DMS 273 treated with DMSO at 0.1 percent for 48 hours (cell line): ENCODE measurements around the gene PLA2R1.
"Not testable (repeated sequence)": the region's sequence is repeated elsewhere in the genome, so short reads cannot be mapped to it uniquely, and the experiment has no call there.

Experiments used
- DNase-seq: peaks from one replicate; lab custom pipeline; 2025; lab: John Stamatoyannopoulos, UW

PLA2R1 gene

DNA sequence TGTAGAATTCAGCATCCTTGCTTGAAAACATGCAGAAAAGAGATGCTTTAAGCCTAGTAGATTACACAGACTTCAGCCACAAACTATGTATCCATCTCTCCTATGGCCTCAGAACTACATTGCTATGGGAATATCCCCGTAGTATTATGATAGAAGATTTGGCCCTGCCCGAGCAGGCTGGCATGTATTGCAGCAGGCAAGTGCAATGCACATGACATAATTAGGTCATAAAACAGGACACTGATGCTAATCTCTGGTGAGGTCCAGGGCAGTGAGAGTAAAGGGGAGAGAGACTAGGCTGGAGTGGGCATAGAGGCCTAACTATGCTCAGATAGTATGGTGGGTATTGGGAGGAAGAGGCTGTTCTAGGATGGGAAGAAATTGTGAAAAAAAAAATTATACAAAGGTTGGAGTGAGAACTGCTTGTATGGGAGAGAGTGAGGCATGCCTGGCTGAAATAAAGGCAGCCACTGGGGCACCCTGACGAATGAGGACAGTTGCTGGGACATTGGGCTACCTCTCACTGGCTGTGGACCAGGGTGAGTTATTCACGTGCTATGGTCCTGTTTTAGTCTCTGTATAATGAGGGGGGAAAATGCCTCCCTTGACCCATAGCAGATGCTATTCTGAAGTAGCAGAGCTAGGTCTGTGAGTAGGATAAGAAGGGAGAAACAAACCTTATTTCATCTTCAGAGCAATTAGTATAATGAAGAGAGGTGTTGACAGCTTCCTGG, 1.6 kb upstream of the PLA2R1 start:
- no peak for DNase-seq

DNA sequence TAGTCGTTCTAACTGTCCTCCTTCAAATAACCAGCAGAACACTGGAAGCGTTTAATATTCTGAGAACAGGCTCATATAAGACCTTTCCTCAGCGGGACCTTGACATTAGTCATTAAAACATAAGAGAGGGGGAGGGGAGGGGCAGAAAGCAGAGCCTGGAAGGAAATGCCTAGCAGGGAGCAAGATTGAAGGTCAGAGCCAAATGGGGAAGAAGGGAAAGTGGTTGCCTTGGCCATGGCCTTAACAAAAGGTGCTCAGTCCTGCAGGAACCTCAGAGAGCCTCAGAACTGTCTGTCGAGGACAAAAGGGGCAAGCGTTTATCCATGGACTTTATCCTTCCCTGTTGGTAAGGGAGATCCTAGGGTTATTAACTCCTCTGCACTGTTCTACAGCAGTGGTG, 856 bp upstream of the PLA2R1 start:
- DNase-seq: no peak

DNA sequence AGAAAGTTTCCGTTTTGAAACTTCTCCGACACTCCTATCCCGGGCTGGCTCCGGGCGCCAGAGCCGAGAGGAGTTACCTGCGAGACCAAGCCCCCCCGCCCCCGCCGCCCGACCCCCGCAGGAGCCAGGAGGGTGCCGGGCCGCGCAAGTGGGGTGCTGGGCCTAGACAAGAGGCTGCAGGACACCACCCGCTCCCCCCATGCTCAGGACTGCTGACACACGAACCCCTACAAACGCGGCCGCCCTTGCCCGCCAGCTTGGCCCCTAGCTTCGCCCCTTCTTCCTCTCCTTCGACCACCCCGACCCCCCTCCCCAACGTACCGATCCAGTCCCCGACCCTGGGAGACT, 497 bp downstream of the PLA2R1 start:
- no peak for DNase-seq

DNA sequence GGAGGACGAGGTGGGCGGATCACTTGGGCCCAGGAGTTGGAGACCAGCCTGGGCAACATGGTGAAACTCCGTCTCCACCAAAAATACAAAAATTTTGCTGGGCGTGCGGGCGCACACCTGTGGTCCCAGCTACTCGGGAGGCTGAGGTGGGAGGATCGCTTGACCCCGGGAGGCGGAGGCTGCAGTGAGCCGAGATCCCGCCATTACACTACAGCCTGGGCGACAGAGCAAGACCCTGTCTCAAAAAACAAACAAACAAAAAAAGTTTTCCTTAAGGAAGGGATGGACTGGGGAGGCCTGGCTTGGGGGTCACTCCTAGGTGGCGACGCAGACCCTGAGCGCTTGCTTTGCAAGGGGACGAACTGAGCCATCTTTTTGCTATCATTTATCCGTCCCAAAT, 882 bp downstream of the PLA2R1 start:
- DNase-seq: no peak

DNA sequence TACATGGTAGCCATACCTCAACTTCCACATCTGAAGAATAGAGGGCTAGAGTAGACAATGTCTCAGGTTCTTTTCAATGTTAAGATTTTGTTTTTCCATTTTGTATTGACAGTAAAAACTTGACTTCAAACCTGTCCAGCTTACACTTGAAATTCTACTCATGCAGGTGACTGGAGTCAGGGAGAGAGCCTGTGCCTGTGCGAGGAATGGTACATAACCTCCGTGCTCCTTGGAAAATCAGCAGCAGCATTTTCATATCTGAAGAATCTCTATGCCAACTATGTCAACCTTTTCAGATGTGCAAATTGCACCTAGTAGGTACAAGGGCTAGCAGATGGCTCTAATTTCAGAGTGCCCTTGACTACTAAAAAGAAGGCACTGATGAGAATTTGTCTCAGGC, 2.1 kb downstream of the PLA2R1 start:
- no peak for DNase-seq

DNA sequence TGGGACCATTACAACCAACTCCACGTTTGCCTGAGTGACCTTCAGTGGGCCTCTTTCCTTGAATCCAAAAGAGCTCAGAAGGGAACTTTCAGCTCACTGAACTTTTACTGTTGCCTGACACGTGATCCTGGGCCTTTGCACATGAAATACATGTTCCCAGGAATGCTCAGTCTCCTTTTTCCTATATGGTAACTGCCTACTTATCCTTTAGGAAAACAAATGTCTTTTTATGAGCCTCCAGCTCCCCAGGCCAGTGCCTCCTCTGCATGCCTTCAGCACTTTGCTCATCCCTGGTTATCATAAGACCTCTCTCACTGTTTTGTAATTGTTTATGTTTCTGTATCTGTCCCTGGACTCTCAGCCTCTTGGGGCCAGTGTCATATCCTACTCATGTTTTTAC, 5.1 kb downstream of the PLA2R1 start:
- DNase-seq: no peak

DNA sequence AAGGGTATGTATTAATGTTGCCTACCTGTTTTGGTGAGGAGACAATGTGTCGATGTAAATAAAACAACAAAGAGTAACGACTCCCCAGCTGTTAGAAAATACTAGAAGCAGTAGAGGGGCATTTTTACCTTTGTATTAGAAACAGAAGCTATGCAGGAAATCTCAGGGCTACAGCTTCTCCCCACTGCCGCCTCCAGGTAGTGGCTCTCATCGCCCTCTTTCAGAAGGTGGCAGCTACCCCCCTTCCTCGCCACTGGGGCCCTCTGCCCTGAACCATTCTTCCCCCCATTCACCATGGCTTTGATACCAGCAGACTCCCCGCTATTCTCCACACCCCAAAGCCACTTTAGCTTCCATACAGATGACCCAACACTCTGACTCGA, 6.7 kb downstream of the PLA2R1 start:
- DNase-seq: no peak

DNA sequence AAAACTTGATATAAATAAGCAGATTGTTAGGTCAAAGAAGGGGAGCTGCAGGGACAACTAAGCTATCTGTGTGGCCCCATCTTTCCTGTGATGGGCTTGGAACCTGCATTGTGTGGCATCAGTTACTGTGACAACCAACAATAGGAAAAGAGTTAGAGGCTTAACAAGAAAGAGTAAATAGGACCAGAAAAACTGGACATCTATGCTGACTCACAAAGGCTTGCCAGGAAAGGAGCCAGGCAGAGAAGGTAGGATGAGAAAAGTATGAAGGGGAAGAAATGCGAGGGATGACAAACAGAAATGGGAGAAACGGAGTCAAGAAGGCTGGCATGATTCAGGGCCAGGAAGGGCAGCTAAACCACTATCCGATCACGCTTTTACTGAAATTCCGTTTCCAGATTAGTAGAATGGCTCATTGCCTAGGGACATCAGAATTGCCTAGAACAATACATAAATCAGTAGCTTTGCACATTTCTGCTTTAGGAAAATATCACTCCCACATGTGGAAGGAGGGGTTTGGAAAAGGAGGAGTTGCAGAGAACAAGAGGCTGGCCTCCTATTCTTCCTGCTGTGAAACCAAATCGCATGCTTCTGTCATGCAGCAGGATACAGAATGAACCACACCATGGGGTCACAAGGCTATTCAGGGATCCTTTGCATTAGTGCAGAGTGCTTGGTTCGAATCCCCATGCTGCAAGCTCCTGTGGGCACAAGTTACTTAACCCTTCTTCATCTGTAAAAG, 7.3 kb downstream of the PLA2R1 start:
- DNase-seq: no peak

DNA sequence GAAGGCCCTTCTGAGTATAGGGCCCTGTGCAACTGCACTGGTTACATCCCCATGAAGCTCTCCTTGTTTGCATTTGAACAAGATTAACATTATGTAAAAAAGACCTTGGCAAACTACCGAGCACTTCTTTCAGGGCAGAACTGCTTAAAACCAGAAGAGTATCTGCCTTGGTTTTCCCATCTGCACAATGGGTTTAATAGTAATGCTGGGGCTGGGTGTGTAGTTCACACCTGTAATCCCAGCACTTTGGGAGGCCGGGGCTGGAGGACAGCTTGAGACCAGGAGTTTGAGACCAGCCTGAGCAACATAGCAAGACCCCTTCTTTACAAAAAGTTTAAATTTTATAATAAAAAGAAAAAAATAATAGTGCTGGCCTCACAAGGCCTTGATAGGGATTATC, 8.5 kb downstream of the PLA2R1 start:
- DNase-seq: no peak

DNA sequence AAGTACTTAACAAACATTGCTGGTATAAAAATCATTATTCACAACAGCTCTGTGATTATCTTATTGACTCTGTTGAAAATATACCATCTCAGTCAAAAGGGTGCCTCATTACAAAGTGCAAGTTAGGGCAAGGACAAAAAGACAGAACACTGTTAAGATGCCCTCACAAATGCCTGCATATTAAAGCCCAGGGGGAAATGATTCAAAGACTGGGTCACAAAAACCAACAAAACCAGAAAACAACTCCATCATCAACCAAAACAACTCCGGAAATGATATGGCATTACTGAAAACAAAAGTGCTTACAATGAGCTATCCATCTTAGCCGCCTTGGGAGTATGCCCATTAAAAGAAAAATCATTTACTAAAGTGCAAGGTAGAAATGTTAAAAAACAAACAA, 9.9 kb downstream of the PLA2R1 start:
- DNase-seq: no peak

DNA sequence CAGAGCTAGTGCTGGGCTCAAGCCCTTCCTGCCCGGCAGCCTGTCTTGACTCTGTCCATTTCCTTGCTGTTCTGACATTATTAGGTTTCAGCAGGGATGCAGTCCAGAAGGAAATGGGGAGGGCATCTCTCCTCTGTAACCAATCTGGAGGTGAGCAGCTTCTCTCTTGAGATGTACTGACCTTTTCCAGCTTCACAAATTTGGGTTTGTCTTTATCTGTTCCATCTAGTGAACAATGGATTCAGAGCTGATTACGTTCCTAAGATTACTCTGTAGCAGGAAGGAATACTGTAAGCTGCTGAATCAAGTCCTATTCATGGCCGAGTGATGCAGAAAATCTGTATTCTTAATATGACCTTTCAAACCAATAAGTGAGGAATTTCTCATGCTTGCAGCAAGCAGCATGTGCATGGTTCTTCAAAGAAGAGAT, 11.0 kb downstream of the PLA2R1 start:
- no peak for DNase-seq

DNA sequence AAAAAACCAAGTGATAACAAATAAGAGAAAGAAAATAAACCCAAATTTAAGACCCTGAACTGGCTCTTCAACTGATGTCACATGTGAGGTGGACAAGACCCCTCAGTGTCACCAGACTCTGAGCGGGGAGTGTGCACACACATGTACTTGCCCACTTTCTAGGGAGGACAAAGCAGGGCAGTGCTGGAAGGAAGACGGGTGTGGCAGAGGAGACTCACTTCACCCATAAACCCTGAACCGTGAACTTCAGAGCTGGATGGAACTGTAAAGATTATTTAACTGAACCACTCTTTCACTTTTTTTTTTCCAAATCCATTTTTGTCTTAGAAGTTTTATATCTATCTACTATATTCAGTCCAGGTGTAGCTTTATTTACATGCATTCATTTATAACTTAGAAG, 12.3 kb downstream of the PLA2R1 start:
- no peak for DNase-seq

DNA sequence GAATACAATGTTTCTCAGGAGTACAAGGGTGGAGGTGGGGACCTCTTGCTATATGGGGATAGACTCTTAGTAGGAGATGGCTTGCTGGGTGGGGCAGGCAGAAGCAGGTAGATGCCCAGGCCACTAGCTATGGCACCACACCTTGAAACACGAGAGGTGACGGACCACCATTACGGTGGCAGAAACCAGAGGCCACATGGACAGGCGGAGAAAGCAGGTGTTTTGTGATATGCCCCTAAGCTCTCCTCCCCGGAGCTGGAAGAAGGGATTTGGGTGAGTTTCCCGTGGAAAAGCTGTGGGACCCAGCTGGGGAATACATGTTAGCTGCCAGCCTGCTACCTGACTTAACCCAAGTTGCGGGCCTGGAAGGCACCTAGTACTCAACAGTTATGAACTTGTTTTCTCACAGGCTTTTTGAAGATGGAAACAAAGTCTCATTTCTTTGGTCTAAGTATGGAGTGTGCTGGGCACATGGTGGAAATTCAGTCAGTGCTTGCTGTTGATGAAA, 16.7 kb downstream of the PLA2R1 start:
- DNase-seq: no peak

DNA sequence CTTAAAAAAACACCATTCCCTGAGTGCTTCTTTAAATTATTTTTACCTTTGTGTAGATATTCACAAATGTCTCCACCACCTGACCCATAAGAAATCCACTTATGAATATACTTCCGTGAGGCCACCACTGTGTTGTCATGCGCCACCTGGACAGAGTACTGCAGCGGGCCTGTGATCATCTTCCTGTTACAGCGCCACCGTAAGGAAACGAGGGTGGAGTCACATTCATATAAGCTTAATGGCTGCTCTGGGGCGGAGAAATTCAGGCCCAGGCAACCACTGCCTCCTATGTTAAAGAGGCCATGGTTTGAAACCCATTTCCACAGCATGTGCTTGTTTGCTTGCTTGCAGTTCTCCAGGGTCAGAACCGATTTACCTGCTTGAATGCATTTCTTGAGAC, 17.7 kb downstream of the PLA2R1 start:
- DNase-seq: no peak

DNA sequence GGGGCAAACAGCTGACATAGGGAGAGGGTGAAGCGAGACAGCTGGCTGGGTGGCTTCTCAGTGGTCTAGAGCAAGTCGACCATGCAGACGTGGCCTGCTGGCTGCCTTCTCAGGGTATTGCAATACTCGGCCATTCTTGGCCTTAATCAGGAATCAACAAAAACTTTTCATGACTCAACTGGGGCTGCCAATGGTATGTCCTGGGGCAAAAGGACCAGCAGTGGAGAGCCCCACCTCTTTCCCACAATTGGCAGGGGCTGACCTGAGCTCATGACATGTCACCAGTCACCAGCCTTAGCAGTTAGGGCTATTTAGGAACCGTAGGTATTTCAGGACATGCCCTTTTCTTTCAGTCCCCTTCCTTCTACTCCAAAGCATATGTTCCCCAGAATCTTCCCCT, 19.1 kb downstream of the PLA2R1 start:
- no peak for DNase-seq

DNA sequence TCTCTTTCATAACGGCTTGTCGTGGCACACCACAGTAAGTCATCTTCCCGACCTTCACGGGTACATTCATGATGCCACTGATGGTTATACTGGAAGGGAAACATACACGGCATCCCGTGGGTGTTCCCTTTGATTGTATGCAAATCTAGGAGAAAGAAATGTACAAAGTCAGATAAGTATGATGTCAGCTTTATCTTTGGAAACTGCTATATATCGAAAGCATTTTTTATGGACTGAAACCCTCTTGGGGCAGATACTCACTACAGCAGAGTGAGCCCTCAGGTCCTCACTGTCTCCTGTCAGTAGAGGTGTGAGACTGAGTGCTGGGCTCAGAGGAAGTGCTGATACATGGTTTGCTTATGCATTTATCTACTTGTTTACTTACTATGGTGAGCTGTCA, 20.4 kb downstream of the PLA2R1 start:
- DNase-seq: no peak

DNA sequence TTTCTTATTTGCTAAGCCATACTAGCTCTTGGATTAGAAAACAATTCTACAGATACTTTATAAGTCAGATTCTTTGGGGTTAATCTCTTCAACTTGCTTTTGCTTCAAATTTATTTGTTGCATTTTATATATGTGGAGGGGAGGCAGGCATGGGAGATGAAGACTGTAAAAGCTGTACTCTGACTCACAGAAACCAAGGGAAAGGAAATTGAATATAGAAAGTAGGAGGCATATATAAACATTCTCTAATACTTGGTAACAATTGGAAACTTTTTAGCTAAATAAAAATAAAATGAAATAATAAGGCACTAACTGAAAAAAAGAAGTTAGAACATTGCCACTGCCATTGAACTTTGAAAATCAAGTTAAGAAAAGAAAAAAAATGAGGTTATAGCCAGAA, 21.3 kb downstream of the PLA2R1 start:
- no peak for DNase-seq

DNA sequence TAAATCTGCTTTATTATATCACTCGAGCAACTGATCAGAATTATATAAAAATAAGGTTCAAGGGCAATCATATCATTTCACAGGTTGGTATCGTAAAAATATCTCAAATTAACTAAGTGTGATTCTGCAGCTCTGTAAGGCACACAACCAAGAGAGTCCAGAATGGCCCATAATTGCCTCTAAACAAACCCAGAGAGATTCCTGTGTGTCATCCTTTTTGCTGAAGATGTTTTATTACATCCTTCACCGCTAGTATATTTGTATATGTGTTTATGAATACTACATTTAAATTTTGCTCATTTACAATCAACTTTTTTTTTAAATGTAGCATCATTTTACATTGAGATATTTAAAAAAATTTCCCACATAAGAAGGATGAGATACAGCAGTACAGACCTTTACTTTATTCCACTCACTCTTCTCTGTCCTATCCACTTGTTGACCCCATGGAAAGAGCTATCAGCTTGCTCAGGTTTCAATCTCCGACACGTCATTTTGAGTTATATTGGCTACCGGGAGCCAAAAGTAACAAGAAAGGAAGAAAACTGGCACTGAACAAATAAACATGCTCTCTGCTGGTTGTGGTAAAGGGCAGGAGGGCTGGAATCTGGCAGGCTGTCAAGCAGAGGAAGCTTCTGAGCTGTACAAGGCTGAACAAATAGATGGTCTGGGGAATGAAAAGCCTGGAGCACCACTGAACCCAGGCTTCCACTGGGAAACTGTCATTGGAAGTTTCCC, 23.1 kb downstream of the PLA2R1 start:
- no peak for DNase-seq

DNA sequence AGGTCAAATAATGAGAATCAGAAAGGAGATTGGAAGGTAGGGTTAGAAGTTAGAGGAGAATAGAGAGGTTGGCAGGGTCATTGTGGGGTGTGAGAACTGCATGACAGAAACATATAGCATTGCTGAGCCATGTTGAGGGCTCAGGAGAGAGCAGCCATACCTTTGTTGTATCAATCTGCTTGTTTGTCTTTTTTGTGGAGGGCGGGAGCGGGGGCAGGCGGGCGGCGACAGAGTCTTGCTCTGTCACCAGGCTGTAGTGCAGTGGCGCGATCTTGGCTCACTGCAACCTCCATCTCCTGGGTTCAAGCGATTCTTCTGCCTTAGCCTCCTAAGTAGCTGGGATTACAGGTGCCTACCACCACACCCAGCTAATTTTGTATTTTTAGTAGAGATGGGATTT, 23.8 kb downstream of the PLA2R1 start:
- not testable (repeated sequence) for DNase-seq

DNA sequence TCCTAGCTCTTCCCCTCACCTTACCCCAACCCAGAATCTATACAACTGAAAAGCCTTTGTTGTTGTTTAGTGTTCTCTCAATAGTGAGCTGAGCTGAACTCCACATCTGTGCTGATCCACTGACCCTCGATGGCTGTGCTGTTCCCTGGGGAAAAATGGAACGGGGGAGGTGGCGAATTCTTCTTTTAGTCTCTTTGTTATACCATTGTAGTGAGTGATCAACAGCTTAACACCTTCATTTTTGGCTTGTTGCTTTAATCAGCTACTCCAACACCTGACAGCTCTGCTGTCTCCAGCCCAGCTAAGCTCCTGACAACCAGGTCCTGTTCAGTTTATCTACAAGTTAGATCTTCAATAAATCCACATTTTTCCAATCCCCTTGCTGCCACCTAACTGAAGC, 25.7 kb downstream of the PLA2R1 start:
- no peak for DNase-seq

DNA sequence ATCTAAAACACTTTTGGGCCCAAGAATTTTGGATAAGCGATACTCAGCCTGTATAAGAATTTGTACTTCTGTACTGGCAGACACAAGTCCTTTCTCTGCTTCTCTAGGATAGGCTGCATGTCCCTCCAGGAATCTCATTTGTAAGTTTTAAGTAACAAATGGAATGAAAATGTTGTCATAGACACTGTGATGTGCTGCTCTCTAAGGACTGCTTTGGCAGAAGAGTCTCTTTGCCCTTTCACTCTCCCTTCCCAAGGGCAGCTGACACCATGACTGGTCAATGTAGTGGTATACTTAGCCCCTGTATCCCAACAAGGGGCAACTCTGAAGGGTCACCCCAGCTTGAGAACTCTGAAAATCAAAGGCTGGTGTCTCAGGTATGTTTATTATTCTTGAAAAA, 27.3 kb downstream of the PLA2R1 start:
- DNase-seq: no peak

DNA sequence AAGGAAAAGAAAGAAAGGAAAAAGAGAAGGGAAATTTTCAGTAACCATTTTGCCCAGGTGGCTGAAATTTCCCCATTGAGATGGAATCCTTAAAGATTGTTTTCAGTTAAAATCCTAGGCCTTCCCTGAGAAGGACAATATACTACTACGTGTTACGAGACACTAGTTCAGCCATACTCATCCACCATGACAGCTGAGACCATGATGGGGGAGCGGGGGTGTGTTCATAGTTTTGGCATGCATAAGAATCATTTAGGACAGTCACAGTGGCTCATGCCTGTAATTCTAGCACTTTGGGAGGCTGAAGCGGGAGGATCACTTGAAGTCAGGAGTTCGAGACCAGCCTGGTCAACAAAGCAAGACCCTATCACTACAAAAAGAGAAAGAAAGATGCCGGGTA, 28.0 kb downstream of the PLA2R1 start:
- DNase-seq: no peak

DNA sequence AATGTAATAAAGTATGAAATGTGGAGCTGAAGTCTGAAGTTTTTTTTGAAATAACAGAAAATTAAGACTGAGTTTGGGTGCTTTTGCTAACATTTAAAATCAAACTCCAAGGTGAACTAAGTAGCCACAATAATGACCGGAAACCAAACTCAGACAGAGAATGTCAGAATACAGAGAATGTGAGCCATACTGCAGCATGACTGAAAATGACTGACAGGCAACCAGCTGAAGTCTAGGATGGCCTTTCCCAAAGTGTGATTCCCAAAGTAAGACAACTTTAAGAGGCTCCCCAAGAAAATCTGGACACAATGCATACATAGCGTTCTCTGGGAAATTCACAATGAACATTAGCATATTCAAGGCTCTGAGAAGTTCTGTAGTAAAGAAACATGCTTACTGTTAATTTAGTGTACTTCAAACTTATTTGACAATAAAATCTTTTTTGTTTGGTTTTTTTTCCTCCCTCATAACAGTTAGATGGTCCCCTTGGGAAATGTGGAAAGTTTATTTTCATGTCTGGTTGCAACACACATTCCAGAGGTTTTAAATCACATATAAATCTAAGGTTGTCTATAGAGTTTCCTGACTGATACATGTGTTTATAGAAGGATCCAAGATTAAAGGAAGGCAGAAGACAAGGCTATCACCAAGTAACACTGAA, 28.6 kb downstream of the PLA2R1 start:
- no peak for DNase-seq
